SK-N-MC (cell line): ENCODE measurements around the gene POM121.
"Not testable (repeated sequence)": the region's sequence is repeated elsewhere in the genome, so short reads cannot be mapped to it uniquely, and the experiment has no call there.

Experiments used
- EZH2 ChIP-seq: fragments of 200-600 bp; sonication (generic); IDR thresholded peaks from one replicate; pipeline ENCODE4 v1.6.1; 2017; ENCODE audit warnings: antibody characterized with exemption
- POLR2AphosphoS5 ChIP-seq: IDR thresholded peaks from 2 replicates; pipeline ENCODE4 v1.6.1; 2012; ENCODE audit warnings: mild to moderate bottlenecking, low read depth, low read length, borderline replicate concordance

- TF ChIP-seq POLR2AphosphoS5, EZH2: not testable (repeated sequence)
Observed at GRCh38 chr7:72950432-72950831, 25.5 kb downstream of the POM121 start.
